ENCODE data around the gene KRT12. TPM values are rescaled to one million over a fixed set of nuclear protein-coding genes. Genes with fewer than 3 reads are reported as not detected.

KRT12 gene
- total RNA-seq, 1 experiment from 2014 or later, result not detected

DNA sequence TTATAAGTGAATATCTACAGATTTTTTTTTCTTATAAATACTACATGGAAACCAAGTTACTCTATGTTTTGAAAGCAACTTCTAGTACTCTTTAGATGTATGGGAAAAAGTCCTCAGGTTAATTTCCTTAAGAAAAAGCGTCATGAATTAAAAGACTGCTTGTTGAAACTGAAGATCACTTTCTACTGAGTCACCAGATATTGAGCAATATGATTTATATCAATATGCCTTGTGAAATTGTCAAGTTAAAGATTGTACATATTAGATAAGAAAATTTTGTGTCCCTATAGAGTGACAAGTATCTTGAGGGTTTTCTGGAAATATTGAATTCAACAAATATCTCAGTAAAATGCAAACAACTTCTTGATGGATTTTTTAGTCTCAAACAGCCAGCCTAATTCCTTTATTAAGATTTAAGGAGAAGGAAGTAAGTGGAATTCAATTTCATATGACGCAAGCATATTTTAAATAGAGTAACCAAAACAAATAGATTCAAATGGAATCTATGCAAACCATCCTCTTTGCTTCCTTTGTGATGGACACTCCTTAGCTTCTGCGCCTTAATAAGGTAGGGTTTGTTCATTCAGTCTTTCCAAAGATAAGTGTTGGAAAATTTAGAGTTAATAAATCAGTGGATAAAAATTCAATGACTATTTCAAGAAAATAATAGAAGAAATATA lies 16.6 kb downstream of the KRT12 start:
- H3K27ac Mint-ChIP-seq (ENCODE audit: unreplicated experiment), result no peak overlapping the region
- no peaks in the 10 kb centered on the region for H3K36me3 Mint-ChIP-seq (ENCODE audit: insufficient read depth, unreplicated experiment)
- Histone ChIP-seq H3K27me3 (replicated peaks; ENCODE audit: control insufficient read depth, insufficient read depth, low read length) (no peaks in the 10 kb centered on the region), H3K4me3 (ENCODE audit: low read depth, low read length) (no peak overlapping the region), H3K9me3 (no peaks in the 10 kb centered on the region), H3K4me1 (peaks cover 13% of the 10 kb centered on the region; the same call in 1 of the 2 replicates), H3K36me3 (ENCODE audit: control insufficient read depth, insufficient read depth, low read length) (no peaks in the 10 kb centered on the region)
- ChIA-PET POLR2A (no interaction called here), CTCF (no interaction called here)
- BruUV-seq (replicated peaks), result no TSS peak
- TF ChIP-seq, protein P1, sequence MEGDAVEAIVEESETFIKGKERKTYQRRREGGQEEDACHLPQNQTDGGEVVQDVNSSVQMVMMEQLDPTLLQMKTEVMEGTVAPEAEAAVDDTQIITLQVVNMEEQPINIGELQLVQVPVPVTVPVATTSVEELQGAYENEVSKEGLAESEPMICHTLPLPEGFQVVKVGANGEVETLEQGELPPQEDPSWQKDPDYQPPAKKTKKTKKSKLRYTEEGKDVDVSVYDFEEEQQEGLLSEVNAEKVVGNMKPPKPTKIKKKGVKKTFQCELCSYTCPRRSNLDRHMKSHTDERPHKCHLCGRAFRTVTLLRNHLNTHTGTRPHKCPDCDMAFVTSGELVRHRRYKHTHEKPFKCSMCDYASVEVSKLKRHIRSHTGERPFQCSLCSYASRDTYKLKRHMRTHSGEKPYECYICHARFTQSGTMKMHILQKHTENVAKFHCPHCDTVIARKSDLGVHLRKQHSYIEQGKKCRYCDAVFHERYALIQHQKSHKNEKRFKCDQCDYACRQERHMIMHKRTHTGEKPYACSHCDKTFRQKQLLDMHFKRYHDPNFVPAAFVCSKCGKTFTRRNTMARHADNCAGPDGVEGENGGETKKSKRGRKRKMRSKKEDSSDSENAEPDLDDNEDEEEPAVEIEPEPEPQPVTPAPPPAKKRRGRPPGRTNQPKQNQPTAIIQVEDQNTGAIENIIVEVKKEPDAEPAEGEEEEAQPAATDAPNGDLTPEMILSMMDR (IDR thresholded peaks at IDR 0.05; ENCODE audit: insufficient read depth in 1 of 2, low read depth in 1 of 2, low read length in 1 of 2, severe bottlenecking in 1 of 2, unreplicated experiment in 1 of 2), result no peak
- no peaks in the 10 kb centered on the region for H3K27me3 Mint-ChIP-seq (ENCODE audit: insufficient read depth, unreplicated experiment)
- no peak for DNase-seq
- H3K9me3 Mint-ChIP-seq (ENCODE audit: unreplicated experiment), result no peaks in the 10 kb centered on the region
- H3K4me1 Mint-ChIP-seq (ENCODE audit: low read depth, unreplicated experiment), result peaks cover 11% of the 10 kb centered on the region
- H3K4me3 Mint-ChIP-seq (ENCODE audit: unreplicated experiment), result no peak overlapping the region
- intact Hi-C loops (cut with micrococcal nuclease; ENCODE audit: unreplicated experiment), result loop anchor here (5.0 kb wide), 1 partner anchor 48 kb away; no protein-coding TSS in a partner anchor

DNA sequence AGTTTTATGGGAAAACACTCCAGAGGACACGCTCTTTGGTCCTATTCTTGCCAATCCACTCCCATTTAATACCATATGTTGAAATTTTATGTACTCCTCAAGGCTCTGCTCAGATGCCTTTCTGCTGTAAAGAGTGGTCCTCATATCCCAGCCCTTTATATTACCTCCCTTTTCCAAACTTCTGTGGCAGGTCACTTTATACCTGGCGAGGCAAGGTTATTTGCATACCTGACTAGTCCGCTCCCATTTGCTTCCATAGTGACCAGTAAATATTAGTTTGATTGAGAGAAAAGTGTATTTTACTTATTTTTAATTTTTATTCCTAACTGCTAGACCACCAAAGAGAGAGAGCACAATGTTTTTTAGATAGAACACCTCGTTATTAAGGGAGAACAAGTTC lies 17.3 kb downstream of the KRT12 start:
- Mint-ChIP-seq H3K4me1 (ENCODE audit: low read depth, unreplicated experiment) (peaks cover 11% of the 10 kb centered on the region), H3K27me3 (ENCODE audit: insufficient read depth, unreplicated experiment) (no peaks in the 10 kb centered on the region), H3K4me3 (ENCODE audit: unreplicated experiment) (no peak overlapping the region), H3K36me3 (ENCODE audit: insufficient read depth, unreplicated experiment) (no peaks in the 10 kb centered on the region), H3K27ac (ENCODE audit: unreplicated experiment) (no peak overlapping the region), H3K9me3 (ENCODE audit: unreplicated experiment) (no peaks in the 10 kb centered on the region)
- H3K9me3 ChIP-seq, result 0 out of 2 replicates have a peak, but pooled peaks cover 4% of the 10 kb centered on the region
- no peak for DNase-seq
- H3K27me3 ChIP-seq (replicated peaks; ENCODE audit: control insufficient read depth, insufficient read depth, low read length), result no peaks in the 10 kb centered on the region
- CTCF ChIA-PET, result no interaction called here
- H3K4me1 ChIP-seq, result peaks cover 13% of the 10 kb centered on the region; the same call in 1 of the 2 replicates
- no peak overlapping the region for H3K4me3 ChIP-seq (ENCODE audit: low read depth, low read length)
- POLR2A ChIA-PET, result no interaction called here
- TF ChIP-seq, protein P1 (IDR thresholded peaks at IDR 0.05; ENCODE audit: insufficient read depth in 1 of 2, low read depth in 1 of 2, low read length in 1 of 2, severe bottlenecking in 1 of 2, unreplicated experiment in 1 of 2), result no peak
- intact Hi-C loops (cut with micrococcal nuclease; ENCODE audit: unreplicated experiment), result loop anchor here (5.0 kb wide), 1 partner anchor 47 kb away; no protein-coding TSS in a partner anchor
- H3K36me3 ChIP-seq (ENCODE audit: control insufficient read depth, insufficient read depth, low read length), result no peaks in the 10 kb centered on the region
- BruUV-seq (replicated peaks), result no TSS peak

- peaks cover 6% of the 10 kb centered on the region; the same call in 1 of the 2 replicates for H3K4me1 ChIP-seq
- POLR2A ChIA-PET, result interaction anchor here (0.6 kb wide), 1 partner anchor 772 kb away, joined by 3 read pairs; no protein-coding TSS in a partner anchor
- no peaks in the 10 kb centered on the region for H3K27me3 Mint-ChIP-seq (ENCODE audit: insufficient read depth, unreplicated experiment)
Observed at GRCh38 chr17:40848583-40849235, 18.3 kb downstream of the KRT12 start.

More at GRCh38 chr17:40848583-40849235, 18.3 kb downstream of the KRT12 start:
- no TSS peak for BruUV-seq (replicated peaks)
- peaks cover 4% of the 10 kb centered on the region for H3K4me1 Mint-ChIP-seq (ENCODE audit: low read depth, unreplicated experiment)
- CTCF ChIA-PET, result no interaction called here
- Histone ChIP-seq H3K27me3 (replicated peaks; ENCODE audit: control insufficient read depth, insufficient read depth, low read length) (no peaks in the 10 kb centered on the region), H3K9me3 (0 out of 2 replicates have a peak, but pooled peaks cover 4% of the 10 kb centered on the region), H3K4me3 (ENCODE audit: low read depth, low read length) (no peak overlapping the region), H3K36me3 (ENCODE audit: control insufficient read depth, insufficient read depth, low read length) (no peaks in the 10 kb centered on the region)
- H3K9me3 Mint-ChIP-seq (ENCODE audit: unreplicated experiment), result no peaks in the 10 kb centered on the region
- H3K36me3 Mint-ChIP-seq (ENCODE audit: insufficient read depth, unreplicated experiment), result no peaks in the 10 kb centered on the region
- no peak for DNase-seq
- TF ChIP-seq, protein P1 (IDR thresholded peaks at IDR 0.05; ENCODE audit: insufficient read depth in 1 of 2, low read depth in 1 of 2, low read length in 1 of 2, severe bottlenecking in 1 of 2, unreplicated experiment in 1 of 2), result no peak
- H3K27ac Mint-ChIP-seq (ENCODE audit: unreplicated experiment), result no peak overlapping the region
- H3K4me3 Mint-ChIP-seq (ENCODE audit: unreplicated experiment), result no peak overlapping the region
- intact Hi-C loops (cut with micrococcal nuclease; ENCODE audit: unreplicated experiment), result no loop called here
